ENCODE results near the gene SLC45A2.
"Not testable (repeated sequence)": the region's sequence is repeated elsewhere in the genome, so short reads cannot be mapped to it uniquely, and the experiment has no call there.

SLC45A2 gene

GRCh38 chr5:33921002-33921401 is 63.5 kb downstream of the SLC45A2 start:
- DNase-seq (ENCODE audit: low spot score), result no peak

GRCh38 chr5:33914844-33915243 is 69.6 kb downstream of the SLC45A2 start:
- DNase-seq (ENCODE audit: low spot score), result not testable (repeated sequence)

GRCh38 chr5:33906248-33906647 is 78.2 kb downstream of the SLC45A2 start:
- DNase-seq (ENCODE audit: low spot score), result not testable (repeated sequence)

GRCh38 chr5:33905381-33905780 is 79.1 kb downstream of the SLC45A2 start:
- DNase-seq (ENCODE audit: low spot score), result no peak

- DNase-seq (ENCODE audit: low spot score), result no peak
Observed at GRCh38 chr5:33903118-33903517, 81.4 kb downstream of the SLC45A2 start.

- DNase-seq (ENCODE audit: low spot score), result no peak
Observed at GRCh38 chr5:33901156-33901555, 83.3 kb downstream of the SLC45A2 start.

All from iPS-NIHi11 (cell line).